CD1c-positive myeloid dendritic cell (primary cell): Measurements from ENCODE around the gene RELA.

Source experiments
- DNase-seq: peaks from one replicate; pipeline ENCODE4 v3.0.0-alpha.2; 2016; ENCODE audit errors: extremely low spot score

Gene RELA

DNA sequence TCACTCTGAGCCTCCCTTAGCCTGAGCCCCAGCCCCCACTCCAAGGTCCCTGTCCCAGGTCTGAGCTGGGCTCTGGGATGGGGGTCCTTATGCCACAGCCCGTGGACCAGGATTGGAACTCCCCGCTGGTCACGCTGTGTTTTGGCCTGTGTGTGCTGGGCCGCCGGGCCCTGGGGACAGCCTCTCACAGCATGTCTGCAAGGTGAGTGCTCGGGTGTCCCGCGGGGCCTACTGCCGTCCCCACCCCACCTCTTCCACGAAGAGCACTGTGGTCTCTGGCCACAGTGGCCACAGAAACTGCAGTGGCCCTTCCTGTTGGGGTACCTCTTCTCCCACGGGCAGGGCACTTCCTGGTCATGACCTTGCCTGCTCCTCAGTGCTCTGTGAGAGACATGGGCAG lies 28.3 kb downstream of the RELA start:
- DNase-seq, result no peak

DNA sequence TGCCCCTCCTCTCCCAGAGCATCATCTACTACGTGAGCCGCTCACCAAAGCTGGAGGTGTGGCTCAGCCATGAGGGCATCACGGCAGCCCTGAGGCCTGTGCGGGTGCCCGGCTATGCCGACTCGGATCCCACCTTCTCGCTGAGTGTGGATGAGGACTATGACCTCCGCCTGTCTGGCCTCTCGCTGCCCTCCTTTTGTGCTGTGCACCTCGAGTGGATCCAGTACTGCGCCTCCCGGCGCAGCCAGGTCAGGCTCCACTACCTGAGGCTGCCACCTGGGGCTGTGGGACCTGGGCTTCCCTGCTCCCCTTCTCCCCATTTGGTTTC lies 28.6 kb downstream of the RELA start:
- no peak for DNase-seq

DNA sequence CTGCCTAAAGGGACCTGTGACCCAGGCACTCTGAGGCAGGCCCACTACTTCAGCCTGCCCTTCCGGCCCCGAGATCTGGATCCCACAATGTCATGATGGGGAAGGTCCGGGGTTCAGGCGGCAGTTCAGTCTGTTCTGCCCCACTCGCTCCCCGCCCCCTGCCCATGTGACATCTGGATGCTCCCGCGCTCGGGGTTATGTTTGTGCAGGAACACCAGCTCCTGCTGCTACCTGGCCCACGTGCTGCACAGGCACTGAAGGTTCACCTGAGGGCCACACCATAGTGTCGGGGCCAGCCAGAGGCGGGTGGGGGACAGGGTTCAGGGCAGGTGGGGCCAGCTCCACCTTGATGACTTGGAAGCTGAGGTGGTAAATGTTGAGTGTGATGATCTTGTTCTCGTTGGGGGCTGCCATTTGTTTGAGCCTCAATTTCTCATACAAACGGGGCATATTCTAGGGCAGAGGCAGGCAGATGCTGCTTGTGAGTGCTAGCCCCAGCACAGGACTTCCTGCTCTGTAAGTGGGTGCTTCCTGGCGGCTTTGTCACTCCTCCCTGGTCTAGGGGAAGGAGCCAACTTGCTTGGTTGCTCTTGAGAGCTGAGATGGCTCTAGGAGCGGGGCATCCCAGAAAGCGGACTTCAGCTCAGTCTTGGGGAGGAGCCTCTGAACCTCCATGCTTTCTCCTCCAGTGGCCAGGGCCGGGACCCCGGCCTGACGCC lies 29.2 kb downstream of the RELA start:
- no peak for DNase-seq

DNA sequence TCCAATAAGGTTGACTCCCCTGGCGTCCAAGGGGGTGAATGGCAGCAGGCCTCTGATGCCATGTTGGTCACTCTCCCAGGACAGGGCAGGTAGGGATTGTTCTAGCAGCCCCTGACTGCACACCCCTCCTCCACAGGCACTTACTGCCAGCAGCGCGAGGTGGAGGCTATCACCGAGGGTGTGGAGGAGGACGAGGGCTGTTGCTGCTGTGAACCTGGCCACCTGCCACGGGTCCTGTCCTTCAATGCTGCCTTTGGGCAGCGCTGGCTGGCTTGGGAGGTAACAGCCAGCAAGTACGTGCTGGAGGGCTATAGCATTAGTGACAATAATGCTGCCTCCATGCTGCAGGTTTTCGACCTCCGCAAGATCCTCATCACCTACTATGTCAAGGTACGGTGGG lies 32.5 kb downstream of the RELA start:
- DNase-seq, result no peak

DNA sequence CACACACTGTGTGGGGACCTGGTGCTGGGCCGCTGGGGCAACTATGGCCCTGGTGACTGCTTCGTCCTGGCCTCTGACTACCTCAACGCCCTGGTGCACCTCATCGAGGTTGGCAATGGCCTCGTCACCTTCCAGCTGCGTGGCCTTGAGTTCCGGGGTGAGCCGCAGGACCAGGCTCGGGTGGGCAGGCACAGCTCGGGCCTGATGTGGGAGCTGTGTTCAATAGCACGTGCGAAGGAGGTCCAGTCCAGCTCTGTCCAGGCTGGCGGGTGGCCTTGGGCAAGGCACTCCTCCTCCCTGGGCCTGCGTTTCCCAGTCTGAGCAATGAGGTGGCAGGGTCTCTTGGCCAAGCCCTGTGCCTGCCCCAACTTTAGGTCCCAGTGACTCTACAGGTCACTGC lies 33.1 kb downstream of the RELA start:
- DNase-seq, result no peak

DNA sequence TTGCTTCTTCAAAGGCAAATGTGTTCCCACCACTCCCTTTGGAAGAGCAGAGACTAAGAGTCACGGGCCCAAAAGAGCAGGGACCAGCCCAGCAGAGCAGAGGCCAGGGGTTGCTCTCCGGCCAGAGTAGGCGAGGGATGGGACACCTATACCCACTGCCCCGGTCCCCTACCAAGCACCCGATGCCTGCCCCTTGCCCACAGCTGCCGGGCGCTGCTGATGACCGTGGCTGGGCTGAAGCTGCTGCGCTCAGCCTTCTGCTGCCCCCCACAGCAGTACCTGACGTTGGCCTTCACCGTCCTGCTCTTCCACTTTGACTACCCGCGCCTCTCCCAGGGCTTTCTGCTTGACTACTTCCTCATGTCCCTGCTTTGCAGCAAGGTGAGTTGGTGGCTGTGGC lies 35.5 kb downstream of the RELA start:
- DNase-seq, result no peak

DNA sequence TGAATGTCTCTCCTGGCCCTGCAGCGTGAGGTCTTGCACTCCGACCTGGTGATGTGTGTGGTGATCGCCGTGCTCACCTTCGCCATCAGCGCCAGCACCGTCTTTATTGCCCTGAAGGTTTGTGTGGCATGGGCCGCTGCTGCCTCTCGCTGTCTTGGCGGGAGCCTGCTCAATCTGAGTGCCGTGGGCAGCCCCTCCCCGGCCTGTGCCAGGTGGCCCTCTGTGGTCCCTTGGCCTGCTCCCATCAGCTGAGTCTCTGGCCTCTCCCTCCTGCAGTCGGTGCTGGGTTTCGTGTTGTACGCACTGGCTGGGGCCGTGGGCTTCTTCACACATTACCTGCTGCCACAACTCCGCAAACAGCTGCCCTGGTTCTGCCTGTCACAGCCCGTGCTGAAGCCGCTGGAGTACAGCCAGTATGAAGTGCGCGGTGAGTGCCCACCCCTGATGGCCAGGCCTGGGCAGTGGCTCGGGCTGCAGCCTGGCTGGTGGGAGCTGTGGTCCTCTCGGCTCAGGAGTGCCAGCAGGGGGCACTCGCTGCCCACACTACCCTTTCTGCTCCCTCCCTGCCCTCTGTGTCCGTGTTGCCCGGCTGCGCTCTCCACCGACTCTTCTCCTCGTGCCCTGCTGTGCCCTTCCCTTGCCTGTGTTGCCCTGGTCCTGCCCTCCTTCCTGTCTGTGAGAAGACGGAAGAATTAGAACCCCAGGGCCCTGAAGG lies 36.9 kb downstream of the RELA start:
- peak; percentile 67 for DNase-seq

DNA sequence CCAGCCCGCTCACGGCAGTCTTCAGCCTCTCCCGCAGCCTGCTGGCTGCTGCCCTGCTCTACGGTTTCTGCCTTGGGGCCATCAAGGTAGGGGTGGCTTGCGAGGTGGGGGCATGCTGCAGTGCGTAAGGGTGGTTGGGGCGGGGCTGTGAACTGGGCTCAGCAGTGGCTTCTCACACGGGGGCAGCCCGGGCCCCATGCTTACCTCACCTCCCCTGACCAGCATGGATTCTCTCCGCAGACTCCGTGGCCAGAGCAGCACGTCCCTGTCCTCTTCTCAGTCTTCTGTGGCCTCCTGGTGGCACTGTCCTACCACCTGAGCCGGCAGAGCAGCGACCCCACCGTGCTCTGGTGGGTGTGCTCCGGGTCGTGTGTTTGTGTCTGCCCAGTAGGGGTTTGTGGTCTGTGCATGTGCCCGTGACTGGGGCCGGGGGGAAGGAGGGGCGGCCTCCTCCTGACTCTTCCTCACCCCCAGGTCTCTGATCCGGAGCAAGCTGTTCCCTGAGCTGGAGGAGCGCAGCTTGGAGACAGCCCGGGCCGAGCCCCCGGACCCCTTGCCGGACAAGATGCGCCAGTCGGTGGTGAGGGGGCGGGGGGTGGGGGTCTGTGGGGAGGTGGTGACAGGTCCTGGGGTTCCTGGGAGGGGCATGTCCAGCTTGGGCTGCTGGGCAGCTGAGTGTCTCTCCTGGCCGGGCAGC lies 37.6 kb downstream of the RELA start:
- no peak for DNase-seq

DNA sequence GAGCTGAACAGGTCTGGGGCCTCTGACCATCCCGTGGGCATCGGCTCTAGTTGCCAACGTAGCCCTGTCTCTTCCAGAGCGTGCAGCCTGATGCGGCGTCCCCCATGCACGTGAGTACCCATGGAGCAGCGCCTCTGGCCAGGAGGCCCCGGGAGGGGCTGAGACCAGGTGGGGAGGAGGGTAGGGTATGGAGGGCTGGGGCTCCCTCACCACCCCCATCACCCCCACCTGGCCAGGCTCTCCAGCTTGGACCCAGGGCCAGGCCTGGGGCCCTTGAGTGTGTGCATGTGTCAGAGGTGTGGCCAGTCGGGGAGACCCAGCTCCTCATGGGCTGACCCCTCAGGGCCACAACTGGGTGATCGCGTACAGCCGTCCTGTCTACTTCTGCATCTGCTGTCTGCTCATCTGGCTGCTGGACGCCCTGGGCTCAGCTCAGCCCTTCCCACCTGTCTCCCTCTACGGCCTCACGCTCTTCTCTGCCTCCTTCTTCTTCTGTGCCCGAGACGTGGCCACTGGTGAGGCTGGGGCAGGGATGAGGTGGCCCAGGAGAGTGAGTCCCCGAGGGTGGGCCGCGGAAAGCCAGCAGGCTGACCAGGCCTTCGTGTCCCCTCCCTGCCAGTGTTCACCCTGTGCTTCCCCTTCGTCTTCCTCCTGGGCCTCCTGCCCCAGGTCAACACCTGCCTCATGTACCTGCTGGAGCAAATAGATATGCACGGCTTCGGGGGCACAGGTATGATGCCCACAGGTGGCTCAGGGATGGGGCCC lies 38.7 kb downstream of the RELA start:
- no peak for DNase-seq

DNA sequence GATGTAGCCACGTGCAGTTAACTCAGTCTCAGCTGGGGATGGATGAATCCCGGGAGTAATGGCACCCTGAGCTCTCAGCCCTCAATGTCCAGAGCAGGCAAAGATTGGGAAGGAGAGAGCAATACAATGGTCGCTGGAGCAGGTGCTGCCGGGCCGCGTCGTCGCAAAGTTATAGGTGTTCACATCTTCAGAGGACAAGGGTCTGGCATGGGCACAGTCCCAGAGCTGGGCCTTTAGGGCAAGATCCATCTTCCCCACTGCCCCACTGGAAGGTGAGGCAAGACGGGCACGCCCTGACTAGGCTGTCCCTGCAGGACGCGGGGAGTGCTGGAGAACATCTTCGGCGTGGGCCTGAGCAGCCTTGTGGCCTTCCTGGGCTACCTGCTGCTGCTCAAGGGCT lies 39.5 kb downstream of the RELA start:
- DNase-seq, result no peak

DNA sequence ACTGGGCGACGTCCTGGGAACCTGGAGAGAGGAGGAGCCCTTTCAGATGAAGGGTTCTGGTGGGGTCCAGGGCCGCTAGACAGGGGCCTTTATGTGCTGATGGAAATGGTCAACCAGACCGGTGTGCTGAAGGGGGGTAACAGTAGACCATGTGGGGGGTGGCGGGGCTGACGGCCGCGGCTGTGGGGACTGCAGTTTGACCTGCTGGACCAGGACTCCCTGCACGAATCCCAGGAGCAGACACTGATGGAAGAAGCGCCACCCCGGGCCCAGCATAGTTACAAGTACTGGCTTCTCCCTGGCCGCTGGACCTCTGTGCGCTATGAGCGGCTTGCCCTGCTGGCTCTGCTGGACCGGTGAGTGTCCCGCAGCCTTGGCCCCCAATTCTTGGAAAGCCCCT lies 40.7 kb downstream of the RELA start:
- no peak for DNase-seq

DNA sequence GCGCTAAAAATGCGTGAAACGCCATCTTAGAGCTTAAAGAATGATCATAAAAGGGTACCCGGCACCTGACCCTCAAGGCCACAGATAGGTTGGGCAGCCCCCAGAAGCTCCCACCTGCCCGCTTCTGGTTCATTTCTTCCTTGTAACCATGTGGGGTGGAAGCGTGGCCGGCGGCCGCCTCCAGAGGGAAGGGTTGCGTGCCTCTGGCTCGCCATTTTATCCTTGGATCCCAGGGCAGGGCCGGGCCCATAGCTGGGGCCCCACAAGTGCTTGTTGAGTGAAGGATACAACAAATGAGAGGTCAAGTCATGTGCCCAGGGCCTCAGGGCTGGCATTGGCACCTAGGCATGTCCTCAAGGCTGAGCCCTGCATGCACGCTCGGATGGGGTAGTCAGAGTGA lies 41.3 kb downstream of the RELA start:
- no peak for DNase-seq

DNA sequence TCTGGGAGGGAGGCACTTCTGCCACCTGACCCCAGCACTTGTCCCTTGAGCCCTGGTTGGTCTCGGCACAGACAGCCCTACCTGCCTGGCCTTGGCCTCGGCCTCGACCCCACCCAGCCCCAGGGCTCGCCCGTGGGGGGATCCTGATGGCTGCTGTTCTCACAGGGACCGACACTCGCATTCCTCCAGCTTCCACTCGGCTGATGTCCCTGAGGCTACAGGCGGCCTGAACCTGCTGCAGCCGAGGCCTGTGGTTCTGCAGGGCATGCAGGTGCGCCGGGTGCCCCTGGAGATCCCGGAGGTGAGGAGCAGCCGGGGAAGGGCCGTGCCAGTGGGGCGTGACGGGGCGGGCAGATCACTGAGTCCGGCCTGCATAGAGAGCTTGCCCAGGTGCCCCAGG lies 42.0 kb downstream of the RELA start:
- no peak for DNase-seq

DNA sequence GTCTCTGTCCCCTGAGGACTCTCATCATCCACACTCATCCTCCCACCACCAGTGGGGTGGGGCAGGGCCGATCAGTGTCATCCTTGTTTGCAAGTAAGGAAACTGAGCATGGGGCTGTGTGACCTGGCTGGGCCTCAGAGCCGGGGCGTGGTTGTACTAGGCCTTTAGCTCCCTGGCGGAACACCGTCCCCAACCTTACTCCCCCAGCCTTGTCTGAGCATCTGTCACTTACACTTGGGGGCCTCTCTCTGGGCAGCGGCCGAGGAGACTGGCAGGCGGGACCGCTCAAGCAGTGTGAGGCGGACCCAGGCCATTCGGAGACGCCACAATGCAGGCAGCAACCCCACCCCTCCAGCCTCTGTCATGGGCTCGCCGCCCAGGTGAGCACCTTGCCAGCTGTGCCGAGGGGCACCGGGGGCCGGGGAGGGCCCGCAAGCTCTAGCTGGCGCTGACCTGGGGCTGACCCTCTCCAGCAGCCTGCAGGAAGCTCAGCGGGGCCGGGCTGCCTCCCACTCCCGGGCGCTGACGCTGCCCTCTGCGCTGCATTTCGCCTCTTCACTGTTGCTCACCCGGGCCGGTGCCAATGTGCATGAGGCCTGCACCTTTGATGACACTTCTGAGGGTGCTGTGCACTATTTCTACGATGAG lies 43.3 kb downstream of the RELA start:
- no peak for DNase-seq

DNA sequence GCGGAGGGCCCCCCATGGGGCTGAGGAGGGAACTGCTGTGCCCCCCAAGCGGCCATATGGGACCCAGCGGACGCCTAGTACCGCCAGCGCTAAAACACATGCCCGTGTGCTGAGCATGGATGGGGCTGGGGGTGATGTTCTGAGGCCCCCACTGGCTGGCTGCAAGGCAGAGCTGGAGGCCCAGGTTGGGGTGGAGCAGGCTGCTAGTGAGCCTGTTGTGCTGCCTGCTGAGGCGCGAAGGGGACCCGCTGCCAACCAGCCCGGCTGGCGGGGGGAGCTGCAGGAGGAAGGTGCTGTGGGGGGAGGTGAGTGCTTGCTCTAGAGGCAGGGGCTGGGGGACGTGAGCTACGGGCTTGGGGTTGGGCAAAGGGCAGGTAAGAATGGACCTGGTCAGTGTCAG lies 44.0 kb downstream of the RELA start:
- no peak for DNase-seq

DNA sequence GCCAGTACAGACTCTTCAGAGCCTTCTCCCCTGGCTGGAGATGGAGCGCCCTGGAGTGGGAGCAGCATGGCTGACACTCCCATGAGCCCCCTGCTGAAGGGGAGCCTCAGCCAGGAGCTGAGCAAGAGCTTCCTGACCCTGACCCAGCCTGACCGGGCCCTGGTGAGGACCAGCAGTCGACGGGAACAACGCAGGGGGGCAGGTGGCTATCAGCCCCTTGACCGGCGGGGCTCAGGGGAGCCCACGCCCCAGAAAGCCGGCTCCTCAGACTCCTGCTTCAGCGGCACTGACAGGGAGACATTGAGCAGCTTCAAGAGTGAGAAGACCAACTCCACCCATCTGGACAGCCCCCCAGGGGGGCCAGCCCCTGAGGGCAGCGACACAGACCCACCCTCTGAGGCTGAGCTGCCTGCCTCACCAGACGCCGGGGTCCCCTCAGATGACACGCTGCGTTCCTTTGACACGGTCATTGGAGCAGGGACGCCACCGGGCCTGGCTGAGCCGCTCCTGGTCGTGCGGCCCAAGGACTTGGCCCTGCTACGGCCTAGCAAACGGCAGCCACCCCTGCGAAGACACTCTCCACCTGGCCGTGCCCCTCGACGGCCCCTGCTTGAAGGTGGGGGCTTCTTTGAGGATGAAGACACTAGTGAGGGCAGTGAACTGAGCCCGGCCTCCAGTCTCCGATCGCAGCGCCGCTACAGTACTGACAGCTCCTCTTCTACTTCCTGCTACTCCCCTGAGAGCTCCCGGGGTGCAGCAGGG lies 44.5 kb downstream of the RELA start:
- DNase-seq, result no peak

DNA sequence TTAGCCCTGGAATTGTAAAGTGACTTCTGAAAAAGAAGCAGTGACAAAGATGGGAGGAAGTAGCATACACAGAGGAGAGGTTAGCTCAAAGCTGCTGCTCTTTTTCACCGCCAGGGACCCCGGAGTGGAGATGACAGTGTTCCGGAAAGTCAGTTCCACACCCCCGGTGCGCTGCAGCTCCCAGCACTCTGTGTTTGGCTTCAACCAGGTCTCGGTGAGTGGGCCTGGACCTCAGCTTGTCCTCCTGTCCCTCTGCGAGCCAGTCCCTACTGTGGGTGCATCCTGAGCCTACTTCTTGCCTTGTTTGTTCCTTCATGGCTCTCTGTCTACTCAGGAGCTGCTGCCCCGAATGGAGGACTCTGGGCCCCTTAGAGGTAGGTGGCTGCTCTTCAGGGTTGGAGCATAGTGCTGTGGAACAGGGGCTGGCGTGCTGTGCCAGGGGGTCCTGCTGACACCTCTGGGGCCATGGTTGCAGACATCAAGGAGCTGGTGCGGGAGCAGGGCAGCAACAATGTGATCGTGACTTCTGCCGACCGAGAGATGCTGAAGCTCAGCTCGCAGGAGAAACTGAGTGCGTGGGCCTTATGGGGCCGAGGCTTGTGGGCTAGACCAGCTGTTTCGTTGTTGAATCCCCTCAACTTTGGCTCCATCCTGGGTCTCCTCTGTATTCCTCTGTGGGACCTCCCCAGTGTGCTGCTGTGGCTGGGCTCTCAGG lies 45.4 kb downstream of the RELA start:
- no peak for DNase-seq

DNA sequence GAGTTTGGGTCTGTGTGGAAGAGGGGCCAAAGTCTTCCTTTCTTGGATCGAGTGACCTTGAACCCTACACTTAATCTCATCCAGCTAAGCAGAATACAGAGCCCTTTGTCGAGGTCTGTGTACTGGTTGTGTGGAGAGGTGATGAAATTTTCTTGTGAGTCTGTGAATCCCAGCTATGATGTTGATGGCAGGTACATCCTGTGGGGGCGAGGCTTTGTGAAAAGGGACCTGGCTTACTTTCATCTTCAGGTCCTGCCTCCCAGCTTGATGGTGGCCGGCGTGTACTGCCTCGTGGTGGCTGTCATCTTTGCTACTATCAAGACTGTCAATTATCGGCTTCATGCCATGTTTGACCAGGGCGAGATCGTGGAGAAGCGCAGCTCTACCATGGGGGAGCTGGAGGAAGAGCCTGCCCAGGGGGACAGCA lies 46.1 kb downstream of the RELA start:
- DNase-seq, result no peak

DNA sequence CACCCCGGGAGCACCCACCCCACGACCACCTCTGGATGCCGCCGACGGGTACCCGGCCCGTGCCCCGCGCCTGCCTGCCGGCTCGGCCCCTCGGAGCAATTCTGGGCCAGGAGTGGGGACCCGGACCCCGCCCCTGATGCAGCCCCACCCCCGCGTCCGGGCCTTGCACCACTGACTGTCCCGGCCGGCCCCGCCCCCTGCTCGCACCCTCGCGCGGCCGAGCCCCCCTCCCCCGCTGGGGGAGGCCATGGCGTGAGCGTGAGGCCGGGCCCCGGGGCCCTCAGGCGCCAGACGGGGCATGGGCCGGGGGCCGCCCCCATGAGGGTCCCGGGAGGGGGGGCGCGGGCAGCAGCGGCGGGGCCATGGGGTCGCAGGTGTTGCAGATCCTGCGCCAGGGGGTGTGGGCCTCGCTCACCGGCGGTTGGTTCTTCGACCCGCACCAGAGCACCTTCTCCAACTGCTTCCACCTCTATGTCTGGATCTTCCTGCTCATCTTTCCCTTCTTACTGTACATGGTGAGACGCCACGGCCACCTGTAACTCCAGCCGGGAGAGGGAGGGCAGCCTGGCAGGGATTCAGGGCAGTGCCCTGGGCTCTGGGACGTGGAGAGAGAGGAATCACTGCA lies 46.7 kb downstream of the RELA start:
- no peak for DNase-seq
